ENCODE measurements around the gene CCDC191. TPM values are rescaled to one million over a fixed set of nuclear protein-coding genes. Genes with fewer than 3 reads are reported as not detected.

CCDC191 gene
- total RNA-seq, 4 donors from 2014 or later = 0.92 to 3.6 (median 1.8) TPM

DNA sequence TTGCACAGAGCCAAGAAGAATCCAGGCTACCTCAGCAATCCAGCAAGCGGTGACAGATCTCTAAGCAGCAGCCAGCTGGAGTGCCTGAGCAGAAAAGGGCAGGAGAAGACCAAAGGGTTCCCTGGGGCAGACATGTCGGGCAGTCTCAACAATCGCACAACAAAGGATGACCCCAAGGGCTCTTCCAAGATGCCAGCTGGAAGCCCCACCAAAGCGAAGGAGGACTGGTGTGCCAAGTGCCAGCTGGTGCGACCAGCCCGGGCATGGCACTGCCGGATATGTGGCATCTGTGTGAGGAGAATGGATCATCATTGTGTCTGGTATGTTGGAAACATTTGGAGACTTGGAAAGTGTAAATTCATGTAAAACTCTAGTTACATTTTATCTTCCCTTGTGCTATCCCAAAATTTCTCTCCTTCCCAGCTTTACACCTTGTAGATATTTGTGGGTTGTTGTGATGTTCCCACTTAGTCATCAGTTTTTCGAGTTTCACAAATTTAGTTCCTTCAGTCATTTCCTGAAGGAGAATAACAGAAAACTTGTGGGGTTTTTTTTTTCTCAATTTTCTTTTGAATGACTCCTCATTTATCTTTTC lies 102.1 kb downstream of the CCDC191 start:
- TF ChIP-seq, protein P1, sequence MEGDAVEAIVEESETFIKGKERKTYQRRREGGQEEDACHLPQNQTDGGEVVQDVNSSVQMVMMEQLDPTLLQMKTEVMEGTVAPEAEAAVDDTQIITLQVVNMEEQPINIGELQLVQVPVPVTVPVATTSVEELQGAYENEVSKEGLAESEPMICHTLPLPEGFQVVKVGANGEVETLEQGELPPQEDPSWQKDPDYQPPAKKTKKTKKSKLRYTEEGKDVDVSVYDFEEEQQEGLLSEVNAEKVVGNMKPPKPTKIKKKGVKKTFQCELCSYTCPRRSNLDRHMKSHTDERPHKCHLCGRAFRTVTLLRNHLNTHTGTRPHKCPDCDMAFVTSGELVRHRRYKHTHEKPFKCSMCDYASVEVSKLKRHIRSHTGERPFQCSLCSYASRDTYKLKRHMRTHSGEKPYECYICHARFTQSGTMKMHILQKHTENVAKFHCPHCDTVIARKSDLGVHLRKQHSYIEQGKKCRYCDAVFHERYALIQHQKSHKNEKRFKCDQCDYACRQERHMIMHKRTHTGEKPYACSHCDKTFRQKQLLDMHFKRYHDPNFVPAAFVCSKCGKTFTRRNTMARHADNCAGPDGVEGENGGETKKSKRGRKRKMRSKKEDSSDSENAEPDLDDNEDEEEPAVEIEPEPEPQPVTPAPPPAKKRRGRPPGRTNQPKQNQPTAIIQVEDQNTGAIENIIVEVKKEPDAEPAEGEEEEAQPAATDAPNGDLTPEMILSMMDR (IDR thresholded peaks at IDR 0.05) = no peak
- no peak for TF ChIP-seq POLR2A (IDR thresholded peaks at IDR 0.05)
- no peak for DNase-seq
- Histone ChIP-seq H3K4me3 (no peak overlapping the region), H3K9me3 (no peaks in the 10 kb centered on the region), H3K27me3 (no peaks in the 10 kb centered on the region), H3K27ac (no peak overlapping the region), H3K36me3 (peaks cover 0 to 17% (median 0%) of the 10 kb centered on the region in 3 donors), H3K4me1 (peaks cover 0 to 7% (median 0%) of the 10 kb centered on the region in 3 donors)
- 25 to 58% methylated on average over 5 to 7 of the region's 8 CpGs for WGBS, 2 donors
- intact Hi-C loops (cut with DNase I) = no loop called here

DNA sequence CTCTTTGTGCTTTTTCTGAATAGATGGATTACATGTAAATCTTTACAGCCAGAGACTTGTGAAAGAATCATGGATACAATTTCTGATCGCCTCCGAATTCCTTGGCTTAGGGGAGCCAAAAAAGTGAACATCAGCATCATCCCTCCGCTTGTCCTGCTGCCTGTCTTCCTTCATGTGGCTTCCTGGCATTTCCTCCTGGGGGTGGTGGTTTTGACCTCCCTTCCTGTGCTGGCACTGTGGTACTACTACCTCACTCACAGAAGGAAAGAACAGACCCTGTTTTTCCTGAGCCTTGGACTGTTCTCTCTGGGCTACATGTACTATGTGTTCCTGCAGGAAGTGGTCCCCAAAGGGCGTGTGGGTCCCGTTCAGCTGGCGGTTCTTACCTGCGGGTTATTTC lies 102.6 kb downstream of the CCDC191 start:
- peaks cover 0 to 12% (median under 1%) of the 10 kb centered on the region in 3 donors for H3K4me1 ChIP-seq
- intact Hi-C loops (cut with DNase I) = no loop called here
- WGBS, 2 donors = 31 to 41% methylated on average over 3 of the region's 7 CpGs
- no peaks in the 10 kb centered on the region for H3K27me3 ChIP-seq
- TF ChIP-seq POLR2A (IDR thresholded peaks at IDR 0.05) = no peak
- TF ChIP-seq, protein P1 (IDR thresholded peaks at IDR 0.05) = no peak
- H3K9me3 ChIP-seq = no peaks in the 10 kb centered on the region
- DNase-seq = no peak
- peaks cover 0 to 12% (median 0%) of the 10 kb centered on the region in 3 donors for H3K36me3 ChIP-seq
- no peak overlapping the region for H3K27ac ChIP-seq
- no peak overlapping the region for H3K4me3 ChIP-seq

DNA sequence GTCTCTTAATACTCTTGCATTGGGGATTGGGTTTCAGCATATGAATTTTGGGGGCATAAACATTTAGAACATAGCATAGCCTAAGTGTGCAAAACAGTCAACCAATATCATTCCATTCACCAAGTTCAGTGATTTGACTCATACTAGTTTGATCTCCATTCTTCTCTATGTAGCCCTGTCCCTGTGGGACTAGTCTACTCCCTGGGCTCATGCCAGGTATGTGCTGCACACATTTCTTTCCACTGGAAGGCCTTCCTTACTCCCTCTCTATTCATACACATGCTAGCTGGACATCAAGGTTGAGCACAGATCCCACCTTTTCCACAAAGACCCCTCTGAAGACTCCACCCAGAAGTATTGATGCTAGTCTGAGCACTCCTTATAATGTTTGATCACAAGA lies 103.4 kb downstream of the CCDC191 start:
- no peak overlapping the region for H3K4me3 ChIP-seq
- intact Hi-C loops (cut with DNase I) = no loop called here
- no peak overlapping the region for H3K27ac ChIP-seq
- TF ChIP-seq, protein P1 (IDR thresholded peaks at IDR 0.05) = no peak
- no peak for TF ChIP-seq POLR2A (IDR thresholded peaks at IDR 0.05)
- DNase-seq = no peak
- H3K36me3 ChIP-seq = peaks cover 0 to 5% (median 0%) of the 10 kb centered on the region in 3 donors
- no peaks in the 10 kb centered on the region for H3K27me3 ChIP-seq
- peaks cover 0 to 19% (median 2%) of the 10 kb centered on the region in 3 donors for H3K4me1 ChIP-seq
- H3K9me3 ChIP-seq = no peaks in the 10 kb centered on the region

DNA sequence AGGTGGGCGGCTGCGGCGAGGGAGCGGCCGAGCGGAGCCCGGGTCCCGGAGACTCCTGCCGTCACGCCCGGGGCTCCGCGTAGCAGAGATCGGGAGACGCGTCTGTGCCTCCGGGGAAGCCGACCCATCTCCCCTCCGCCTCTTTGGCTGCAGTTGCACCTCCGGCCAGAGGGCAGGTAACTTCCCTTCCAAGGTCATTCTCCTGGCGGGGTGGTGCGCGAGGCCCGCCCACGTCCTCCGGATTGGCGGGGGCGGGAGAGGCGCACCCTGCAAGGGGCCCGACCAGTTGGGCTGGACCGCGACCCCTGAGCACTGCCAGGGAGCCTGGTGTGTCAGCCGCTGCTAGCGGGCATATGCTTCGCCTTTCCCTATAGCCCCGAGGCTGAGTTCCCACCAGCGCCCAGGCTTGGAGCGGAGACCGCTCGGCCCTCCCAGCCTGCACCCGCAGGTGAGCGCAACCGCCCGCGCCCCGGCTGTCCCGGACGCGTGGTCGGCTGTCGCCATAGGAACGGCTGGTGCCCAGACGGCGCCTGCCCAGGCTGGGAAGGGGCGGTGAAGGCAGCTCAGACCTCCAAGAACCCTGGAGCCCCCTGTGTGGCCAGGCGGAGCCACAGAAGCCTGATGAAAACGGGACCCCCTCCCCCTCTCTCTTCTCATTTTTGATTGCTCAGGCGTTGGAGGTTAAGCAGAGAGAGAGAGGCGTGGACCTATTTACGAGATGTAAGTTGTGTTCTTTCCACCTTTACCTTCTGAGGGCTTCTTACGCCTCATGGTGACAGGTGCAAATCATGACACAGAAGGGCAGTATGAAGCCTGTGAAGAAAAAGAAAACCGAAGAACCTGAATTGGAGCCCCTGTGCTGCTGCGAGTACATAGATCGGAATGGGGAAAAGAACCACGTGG lies 108.1 kb downstream of the CCDC191 start:
- DNase-seq = no peak
- WGBS, 2 donors = 1 to 12% methylated on average over 8 to 21 of the region's 65 CpGs
- H3K27me3 ChIP-seq = no peaks in the 10 kb centered on the region
- peak overlapping the region; percentile 70 to 90 (median 86) for H3K4me3 ChIP-seq
- TF ChIP-seq POLR2A (IDR thresholded peaks at IDR 0.05) = no peak
- TF ChIP-seq, protein P1 (IDR thresholded peaks at IDR 0.05) = no peak
- H3K9me3 ChIP-seq = no peaks in the 10 kb centered on the region
- H3K27ac ChIP-seq = peak overlapping the region; percentile 26 to 78 (median 70)
- intact Hi-C loops (cut with DNase I) = no loop called here
- H3K36me3 ChIP-seq = peaks cover 0 to 10% (median 0%) of the 10 kb centered on the region in 3 donors
- H3K4me1 ChIP-seq = peaks cover 0 to 19% (median 2%) of the 10 kb centered on the region in 3 donors

Data from esophagus squamous epithelium (tissue), 5 donors.